ENCODE data around the gene SLC16A1. TPM values are rescaled to one million over a fixed set of nuclear protein-coding genes. Genes with fewer than 3 reads are reported as not detected.
"Not testable (repeated sequence)": the region's sequence is repeated elsewhere in the genome, so short reads cannot be mapped to it uniquely, and the experiment has no call there.

SLC16A1 gene
- total and polyA plus RNA-seq, 10 of the 15 experiments (the other 5 are each of a cell fraction or from before 2014, with no cell fraction given): 39.0 to 106 (median 65.8) TPM

DNA sequence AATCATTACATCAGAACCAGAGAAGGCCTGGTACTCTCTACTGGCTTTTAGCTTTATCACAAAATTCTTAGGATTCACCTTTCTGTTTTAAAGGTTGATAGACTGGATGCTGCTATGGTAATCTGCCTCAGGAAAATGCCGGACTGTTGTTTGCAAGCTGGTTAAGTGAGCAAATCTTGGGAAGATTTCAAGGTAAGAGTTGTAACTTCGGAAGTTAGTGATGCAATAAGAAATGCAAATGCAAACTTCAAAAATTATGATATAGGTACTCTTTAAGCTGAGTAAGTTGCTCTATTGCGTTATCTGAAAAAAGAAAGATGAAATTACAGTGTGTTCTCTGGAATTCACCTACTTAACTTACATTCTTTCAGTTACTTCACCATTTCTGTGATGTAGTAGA is 4.4 kb upstream of the SLC16A1 start (continued):
- TF ChIP-seq, protein P1, sequence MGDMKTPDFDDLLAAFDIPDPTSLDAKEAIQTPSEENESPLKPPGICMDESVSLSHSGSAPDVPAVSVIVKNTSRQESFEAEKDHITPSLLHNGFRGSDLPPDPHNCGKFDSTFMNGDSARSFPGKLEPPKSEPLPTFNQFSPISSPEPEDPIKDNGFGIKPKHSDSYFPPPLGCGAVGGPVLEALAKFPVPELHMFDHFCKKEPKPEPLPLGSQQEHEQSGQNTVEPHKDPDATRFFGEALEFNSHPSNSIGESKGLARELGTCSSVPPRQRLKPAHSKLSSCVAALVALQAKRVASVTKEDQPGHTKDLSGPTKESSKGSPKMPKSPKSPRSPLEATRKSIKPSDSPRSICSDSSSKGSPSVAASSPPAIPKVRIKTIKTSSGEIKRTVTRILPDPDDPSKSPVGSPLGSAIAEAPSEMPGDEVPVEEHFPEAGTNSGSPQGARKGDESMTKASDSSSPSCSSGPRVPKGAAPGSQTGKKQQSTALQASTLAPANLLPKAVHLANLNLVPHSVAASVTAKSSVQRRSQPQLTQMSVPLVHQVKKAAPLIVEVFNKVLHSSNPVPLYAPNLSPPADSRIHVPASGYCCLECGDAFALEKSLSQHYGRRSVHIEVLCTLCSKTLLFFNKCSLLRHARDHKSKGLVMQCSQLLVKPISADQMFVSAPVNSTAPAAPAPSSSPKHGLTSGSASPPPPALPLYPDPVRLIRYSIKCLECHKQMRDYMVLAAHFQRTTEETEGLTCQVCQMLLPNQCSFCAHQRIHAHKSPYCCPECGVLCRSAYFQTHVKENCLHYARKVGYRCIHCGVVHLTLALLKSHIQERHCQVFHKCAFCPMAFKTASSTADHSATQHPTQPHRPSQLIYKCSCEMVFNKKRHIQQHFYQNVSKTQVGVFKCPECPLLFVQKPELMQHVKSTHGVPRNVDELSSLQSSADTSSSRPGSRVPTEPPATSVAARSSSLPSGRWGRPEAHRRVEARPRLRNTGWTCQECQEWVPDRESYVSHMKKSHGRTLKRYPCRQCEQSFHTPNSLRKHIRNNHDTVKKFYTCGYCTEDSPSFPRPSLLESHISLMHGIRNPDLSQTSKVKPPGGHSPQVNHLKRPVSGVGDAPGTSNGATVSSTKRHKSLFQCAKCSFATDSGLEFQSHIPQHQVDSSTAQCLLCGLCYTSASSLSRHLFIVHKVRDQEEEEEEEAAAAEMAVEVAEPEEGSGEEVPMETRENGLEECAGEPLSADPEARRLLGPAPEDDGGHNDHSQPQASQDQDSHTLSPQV (IDR thresholded peaks at IDR 0.05): no peak
- no peak for TF ChIP-seq ESRRA (IDR thresholded peaks at IDR 0.05; ENCODE audit: low read length)
- no peak for TF ChIP-seq STAT3 (IDR thresholded peaks at IDR 0.05; ENCODE audit: low read depth, low read length)
- no peak for TF ChIP-seq CEBPB (IDR thresholded peaks at IDR 0.05; ENCODE audit: borderline replicate concordance in 1 of 2, low read depth in 2 of 2, low read length in 2 of 2)

DNA sequence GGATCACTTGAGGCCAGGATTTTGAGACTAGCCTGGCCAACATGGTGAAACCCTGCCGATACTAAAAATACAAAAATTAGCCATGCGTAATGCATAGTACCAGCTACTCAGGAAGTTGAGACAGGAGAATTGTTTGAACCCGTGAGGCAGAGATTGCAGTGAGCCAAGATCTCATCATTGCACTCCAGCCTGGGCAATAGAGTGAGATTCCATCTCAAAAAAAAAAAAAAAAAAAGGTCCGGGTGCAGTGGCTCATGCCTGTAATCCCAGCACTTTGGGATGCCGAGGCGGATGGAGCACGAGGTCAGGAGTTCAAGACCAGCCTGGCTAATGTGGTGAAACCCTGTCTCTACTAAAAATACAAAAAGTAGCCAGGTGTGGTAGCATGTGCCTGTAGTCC is 2.2 kb upstream of the SLC16A1 start:
- in situ Hi-C loops (cut with MboI): loop anchor here (25.0 kb wide), 1 partner anchor 1779 kb away; no protein-coding TSS in a partner anchor
- BruUV-seq (replicated peaks); DNase-seq (ENCODE audit: low read depth, low spot score); H2AFZ ChIP-seq (ENCODE audit: control insufficient read depth, low read depth, low read length); H4K20me1 ChIP-seq (ENCODE audit: control insufficient read depth, insufficient read depth); H3K9me3 ChIP-seq (replicated peaks; ENCODE audit: control insufficient read depth, insufficient read depth, low read length); H3K27me3 ChIP-seq (replicated peaks in 1 of 2; ENCODE audit: control insufficient read depth in 2 of 2, insufficient read depth in 2 of 2, low read length in 1 of 2); FAIRE-seq; H3K4me1 ChIP-seq (ENCODE audit: control insufficient read depth, insufficient read depth, low read length); intact Hi-C loops (cut with micrococcal nuclease; ENCODE audit: unreplicated experiment); H3K36me3 ChIP-seq (ENCODE audit: control insufficient read depth in 2 of 2, insufficient read depth in 2 of 2, low read length in 1 of 2); ATAC-seq: not testable (repeated sequence)
- RAD21 ChIA-PET (ENCODE audit: unreplicated experiment): interaction anchor here (2.7 to 3.2 kb wide), 2 partner anchors 22 to 115 kb away, joined by 18 to 44 read pairs; partner anchors contain the start of gene LRIG2
- POLR2A ChIA-PET: interaction anchor here (0.9 kb wide), 1 partner anchor 20 kb away, joined by 4 read pairs; no protein-coding TSS in a partner anchor
- peaks cover 91% of the 10 kb centered on the region for H3K79me2 ChIP-seq (ENCODE audit: control insufficient read depth, insufficient read depth, low read length)
- peak overlapping the region; percentile 93 for H3K27ac ChIP-seq (ENCODE audit: control insufficient read depth, insufficient read depth)
- SMC1A ChIA-PET (ENCODE audit: uncharacterized antibody, unreplicated experiment): interaction anchor here (0.8 to 2.8 kb wide), 4 partner anchors 21 to 115 kb away, joined by 3 to 8 read pairs (median 4); partner anchors contain the start of gene LRIG2
- peak overlapping the region; percentile 82 for H3K4me3 ChIP-seq
- CTCF ChIA-PET: interaction anchor here (1.5 kb wide), 1 partner anchor 239 kb away, joined by 3 read pairs; a partner anchor contains a TSS
- 23% methylated on average over 7 of the region's 7 CpGs for WGBS (ENCODE audit: insufficient coverage, insufficient replicate concordance, low lambda C conversion rate, missing lambda C conversion rate)
- H3K9ac ChIP-seq (ENCODE audit: control insufficient read depth, insufficient read depth, low read length): peak overlapping the region; percentile 94
- peak overlapping the region; percentile 86 for H3K4me2 ChIP-seq (ENCODE audit: control insufficient read depth, insufficient read depth)
